HL-60/S4 treated with retinoic acid at 250 ng/mL for 4 days and 3 days (cell line): Measurements from ENCODE around the gene FAM20B.

Source experiments
- in situ Hi-C: fragments of 300-500 bp; cut with MboI; formaldehyde crosslinking; loops from 2 replicates; pipeline ENCODE4 v1.7.0; 2022; ENCODE audit warnings: low sequenced_read_pairs

Gene FAM20B

GRCh38 chr1:179089827-179090482 lies 64.3 kb downstream of the FAM20B start:
- in situ Hi-C loops = no loop called here

DNA sequence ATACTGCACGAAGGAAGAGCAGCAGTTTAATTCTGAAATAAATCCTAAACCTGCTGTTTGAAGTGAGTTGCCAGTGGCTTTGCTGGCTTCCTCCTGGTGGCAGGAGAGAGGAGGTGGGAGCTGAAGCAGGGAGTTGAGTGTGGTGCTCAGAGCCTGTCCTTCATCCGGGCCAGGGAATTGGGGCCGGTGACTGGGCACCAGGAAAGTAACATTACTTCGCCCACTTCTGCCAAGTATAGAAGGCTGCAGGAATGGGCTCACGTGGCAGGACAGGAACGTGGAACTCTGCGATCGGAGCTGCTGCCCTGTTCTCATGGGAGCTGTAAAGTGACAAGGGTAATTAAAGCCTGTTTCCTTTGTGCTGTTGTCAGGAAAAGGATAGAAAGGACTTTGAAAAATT lies 64.8 kb downstream of the FAM20B start:
- in situ Hi-C loops = no loop called here

DNA sequence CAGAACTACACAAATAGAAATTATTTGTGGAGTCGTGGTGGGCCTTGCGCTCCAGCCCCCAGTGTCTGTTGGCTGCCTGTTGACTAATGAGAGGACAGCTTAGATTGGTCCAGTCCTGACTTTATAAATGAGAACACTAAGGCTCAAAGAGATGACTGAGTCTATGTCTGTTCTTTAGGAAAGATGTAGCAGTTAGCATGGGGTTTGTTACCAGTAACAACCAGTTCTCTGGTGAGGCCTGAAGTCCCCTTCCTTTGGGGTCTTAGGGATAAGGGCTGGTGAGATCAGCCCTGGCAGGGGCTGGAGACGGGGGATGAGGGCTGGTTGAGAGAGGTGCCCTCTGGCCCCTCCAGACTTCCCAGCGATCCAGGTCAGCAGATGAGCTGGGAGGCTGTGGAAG lies 65.2 kb downstream of the FAM20B start:
- in situ Hi-C loops = no loop called here

GRCh38 chr1:179091691-179092165 lies 66.0 kb downstream of the FAM20B start:
- in situ Hi-C loops = no loop called here

DNA sequence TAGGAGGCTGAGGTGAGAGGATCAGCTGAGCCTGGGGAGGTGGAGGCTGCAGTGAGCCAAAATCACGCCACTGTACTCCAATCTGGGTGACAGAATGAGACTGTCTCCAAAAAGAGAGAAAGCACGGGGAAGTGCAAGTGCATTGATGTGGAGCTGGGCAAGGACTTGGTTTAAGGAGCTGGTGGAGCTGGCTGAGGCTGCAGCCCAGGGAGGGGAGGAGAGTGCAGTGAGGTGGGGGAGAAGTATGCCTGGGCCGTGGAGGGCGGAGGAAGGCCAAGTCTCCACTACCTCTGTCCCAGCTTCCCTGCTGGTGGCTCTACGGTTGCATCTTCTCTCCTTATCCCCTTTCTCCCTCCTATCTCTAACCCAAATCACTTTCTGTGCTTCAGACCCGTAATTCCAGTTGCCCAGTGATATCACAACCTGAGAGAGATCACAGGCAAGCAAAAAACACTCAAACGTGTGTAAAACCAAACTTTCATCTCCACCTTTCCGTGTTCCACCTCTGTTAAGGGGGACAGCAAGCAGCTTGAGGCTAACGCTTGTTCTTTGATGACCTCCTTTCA lies 67.3 kb downstream of the FAM20B start:
- in situ Hi-C loops = no loop called here

GRCh38 chr1:179094818-179095217 lies 69.1 kb downstream of the FAM20B start:
- in situ Hi-C loops = no loop called here

DNA sequence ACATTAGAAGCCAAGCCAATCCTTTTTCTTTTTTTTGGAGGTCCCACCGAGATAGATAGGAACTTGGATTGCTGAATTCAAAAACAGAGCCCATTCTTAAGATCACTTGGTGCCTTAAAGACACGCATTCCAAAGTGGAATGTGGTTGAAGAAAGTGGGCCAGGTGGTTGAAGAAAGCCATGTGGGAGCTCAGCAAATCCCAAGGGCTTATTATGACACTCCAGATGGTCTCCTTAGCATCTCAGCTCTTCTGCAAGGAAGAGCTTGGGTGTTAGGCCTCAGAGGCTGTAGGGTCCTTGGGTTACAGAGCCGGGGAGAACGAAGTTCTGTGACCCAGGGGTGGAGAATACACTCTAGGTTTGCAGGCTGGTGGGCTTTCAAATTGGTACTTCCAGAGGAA lies 69.7 kb downstream of the FAM20B start:
- in situ Hi-C loops = no loop called here

- in situ Hi-C loops = no loop called here
Observed at GRCh38 chr1:179095924-179096323, 70.2 kb downstream of the FAM20B start.

GRCh38 chr1:179099891-179100290 lies 74.2 kb downstream of the FAM20B start:
- in situ Hi-C loops = no loop called here

GRCh38 chr1:179101566-179101965 lies 75.9 kb downstream of the FAM20B start:
- in situ Hi-C loops = no loop called here

- in situ Hi-C loops = no loop called here
Observed at GRCh38 chr1:179103999-179104398, 78.3 kb downstream of the FAM20B start.

GRCh38 chr1:179104611-179105250 lies 79.0 kb downstream of the FAM20B start:
- in situ Hi-C loops = no loop called here

GRCh38 chr1:179105393-179105792 lies 79.7 kb downstream of the FAM20B start:
- in situ Hi-C loops = no loop called here

DNA sequence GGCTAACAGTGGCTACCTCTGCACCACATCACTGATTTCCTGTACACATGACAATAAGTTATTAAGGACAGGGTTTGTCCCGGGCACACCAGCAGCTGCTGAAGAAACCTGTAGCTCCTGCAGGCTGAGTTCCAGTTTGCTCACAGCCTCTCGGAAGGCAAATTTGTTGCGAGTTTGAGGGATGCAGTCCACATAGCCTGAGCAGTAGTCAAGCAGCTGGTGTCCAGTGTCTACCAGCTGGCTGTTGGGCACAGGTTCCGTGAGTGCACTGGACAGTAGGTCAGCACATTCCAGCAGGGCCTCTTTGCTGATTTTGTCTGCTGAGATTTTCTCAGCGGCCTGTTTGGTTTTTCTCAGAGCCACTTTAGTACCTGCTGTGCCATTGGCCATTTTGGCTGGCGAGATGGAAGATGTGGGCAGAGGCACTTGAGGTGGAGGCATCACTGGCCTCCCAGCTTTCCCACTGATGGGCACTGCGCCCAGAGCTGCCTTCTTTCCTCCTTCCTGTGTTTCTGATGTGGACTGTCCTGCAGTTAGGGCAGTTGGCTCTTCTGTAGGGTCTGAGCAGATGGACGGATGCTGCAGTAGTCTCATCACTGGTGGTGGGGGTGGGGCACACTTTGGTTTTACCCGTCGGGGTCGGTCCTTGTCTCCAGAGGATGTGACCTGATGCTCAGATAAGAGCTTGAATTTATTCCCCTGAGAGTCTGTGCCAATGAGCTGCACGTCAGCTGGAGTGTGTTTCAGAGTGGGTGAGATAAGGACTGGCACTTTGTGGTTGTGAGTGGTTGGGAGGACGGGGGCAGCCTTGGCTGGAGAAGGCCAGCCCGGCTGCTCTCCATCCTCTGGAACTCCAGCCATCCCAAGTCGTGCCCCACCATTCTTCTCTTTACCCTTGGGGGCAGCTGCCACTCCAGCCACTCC lies 82.3 kb downstream of the FAM20B start:
- in situ Hi-C loops = no loop called here

- in situ Hi-C loops = no loop called here
Observed at GRCh38 chr1:179108644-179109043, 83.0 kb downstream of the FAM20B start.

DNA sequence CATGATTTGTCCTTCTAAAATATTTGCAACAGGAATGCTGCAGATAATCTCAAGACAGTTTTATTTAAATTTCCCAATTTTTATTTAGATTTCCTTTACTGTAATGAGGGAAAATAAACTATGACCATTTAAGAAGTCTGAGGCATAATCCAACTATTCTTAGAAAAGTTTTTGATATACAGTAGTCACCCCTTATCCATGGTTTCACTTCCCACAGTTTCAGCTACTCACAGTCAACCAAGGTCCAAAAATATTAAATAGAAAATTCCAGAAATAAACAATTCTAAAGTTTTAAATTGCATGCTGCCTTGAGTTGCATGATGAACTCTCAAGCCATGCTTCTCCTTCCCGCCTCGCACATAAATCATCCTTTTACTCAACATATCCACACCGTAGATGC lies 89.5 kb downstream of the FAM20B start:
- in situ Hi-C loops = no loop called here

DNA sequence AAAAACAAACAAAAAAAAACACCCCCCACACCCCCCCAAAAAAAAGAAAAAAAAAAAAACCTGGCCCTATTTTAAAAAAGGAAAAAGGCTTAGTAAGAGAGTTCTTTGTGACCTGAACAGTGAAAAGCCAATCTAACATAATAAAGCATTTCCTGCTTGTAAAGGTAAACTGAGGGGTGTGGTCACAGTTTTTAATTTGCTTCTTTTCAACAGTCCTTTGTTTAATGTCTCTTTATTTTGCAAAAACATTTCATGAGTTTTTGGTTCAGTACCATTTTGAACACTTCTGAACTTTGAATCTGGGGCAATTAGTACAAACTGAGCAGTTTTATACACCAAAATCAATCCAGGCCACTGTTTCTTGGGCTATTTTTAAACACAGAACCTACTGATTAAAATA lies 93.8 kb downstream of the FAM20B start:
- in situ Hi-C loops = no loop called here

DNA sequence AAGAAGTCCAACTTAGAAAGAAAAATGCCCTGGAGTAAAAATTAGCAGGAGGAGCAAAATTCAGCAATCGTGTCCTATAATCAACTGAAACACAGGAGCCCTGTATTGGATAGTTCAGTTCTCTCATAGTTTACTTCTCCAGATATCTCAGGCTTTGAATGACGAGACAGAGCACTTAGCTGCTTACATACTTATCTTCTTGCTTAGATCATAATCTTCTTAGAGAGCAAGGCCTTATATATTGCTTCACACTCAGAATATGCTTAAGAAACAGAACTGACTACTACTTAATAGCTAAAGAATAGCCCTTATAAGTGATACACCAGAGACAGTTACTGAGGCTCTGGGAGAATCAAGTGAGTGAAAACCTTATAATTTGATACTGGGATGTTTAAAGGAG lies 95.0 kb downstream of the FAM20B start:
- in situ Hi-C loops = no loop called here

DNA sequence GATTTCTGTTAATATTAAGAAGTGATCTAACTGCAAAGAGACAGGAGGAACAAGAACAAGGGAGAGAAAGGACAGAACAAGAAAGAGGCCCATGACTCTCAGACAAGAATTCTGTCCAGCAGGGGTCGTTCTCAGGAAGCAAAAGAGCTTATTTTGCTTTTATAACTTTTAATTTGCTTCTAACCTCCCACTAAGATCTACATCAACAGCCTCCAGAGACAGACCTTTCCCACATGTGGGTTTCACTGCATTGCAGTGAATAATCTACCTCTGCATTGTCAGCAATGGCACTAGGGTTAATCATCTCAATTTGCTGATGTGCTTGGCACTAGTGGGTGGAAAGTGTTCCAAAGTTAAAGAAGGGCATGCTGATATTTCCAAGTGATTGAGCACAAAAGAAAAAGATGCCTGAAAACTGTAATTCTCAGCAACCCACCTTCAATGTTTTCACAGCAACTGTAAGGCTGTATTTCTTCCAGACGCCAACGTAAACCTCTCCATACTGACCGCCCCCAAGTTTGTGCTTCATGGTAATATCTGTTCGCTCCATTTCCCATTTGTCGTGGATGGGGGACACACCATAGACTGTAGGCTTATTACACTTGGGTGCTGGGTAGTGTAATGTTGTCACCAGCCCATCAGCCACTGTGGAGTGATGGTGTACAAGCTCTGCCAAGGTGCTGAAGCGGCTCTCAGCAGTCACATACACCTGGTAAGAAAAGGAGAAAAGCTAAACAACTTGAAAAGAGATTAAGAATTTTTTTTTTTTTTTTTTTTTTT lies 95.7 kb downstream of the FAM20B start:
- in situ Hi-C loops = no loop called here

DNA sequence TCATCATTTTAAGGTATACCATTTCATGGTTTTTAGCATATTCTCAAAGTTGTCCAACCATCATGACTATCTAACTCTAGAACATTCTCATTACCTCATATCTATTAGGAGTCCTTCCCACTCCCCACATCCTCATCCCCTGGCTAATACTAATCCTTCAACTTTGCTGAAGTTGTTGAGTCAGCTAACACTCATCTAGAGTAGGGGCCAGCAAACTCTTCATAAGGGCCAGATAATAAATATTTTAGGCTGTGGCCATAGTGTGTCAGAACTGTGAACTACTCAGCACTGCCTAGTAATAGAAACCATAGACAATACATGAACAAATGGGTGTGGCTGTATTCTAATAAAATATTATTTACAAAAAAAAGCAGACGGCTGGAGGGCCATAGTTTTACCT lies 99.2 kb downstream of the FAM20B start:
- in situ Hi-C loops = no loop called here
